ENCODE results near the gene IL27RA.

DNA sequence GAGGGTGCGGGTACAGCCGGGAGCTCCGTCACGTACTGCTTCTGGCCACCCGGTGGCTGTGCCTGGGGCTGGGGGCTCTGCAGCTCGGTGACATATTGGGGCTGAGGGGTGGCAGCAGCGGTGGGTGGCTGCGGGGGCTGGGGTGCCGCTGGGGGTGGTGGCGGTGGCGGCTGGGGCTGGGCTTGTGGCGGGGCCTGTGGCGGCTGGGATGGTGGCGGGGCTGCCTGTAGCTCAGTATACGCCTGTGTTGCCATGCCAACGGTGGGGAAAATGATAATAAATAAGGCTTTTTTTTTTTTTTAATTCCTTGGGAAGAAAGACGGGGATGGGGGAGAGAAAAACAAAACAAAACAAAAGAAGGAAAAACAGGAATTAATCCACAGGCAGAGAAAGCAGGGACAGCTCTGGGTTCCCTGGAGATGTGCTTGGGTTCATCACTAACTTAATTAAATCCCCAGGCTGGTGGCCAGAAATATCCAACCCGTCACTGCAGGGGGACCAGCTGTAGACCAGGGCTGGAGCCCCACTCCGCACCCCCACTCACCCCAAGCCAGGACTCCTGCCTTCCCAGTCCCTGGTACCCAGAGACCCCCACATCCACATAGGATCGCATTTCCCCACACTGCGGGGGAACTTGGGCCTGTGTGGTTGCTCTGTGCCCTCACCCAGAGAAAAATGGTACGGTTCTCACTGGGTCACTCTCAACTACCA is 37.8 kb upstream of the IL27RA start:
- TF ChIP-seq, protein P1, sequence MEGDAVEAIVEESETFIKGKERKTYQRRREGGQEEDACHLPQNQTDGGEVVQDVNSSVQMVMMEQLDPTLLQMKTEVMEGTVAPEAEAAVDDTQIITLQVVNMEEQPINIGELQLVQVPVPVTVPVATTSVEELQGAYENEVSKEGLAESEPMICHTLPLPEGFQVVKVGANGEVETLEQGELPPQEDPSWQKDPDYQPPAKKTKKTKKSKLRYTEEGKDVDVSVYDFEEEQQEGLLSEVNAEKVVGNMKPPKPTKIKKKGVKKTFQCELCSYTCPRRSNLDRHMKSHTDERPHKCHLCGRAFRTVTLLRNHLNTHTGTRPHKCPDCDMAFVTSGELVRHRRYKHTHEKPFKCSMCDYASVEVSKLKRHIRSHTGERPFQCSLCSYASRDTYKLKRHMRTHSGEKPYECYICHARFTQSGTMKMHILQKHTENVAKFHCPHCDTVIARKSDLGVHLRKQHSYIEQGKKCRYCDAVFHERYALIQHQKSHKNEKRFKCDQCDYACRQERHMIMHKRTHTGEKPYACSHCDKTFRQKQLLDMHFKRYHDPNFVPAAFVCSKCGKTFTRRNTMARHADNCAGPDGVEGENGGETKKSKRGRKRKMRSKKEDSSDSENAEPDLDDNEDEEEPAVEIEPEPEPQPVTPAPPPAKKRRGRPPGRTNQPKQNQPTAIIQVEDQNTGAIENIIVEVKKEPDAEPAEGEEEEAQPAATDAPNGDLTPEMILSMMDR (IDR thresholded peaks at IDR 0.05) = no peak
- TF ChIP-seq POLR2A (IDR thresholded peaks at IDR 0.05) = no peak

Data from heart left ventricle (tissue), 13 donors.